ENCODE results near the gene ASIC3.
"Not testable (repeated sequence)": the region's sequence is repeated elsewhere in the genome, so short reads cannot be mapped to it uniquely, and the experiment has no call there.

The ASIC3 gene

GRCh38 chr7:151013733-151014497 lies 34.4 kb upstream of the ASIC3 start:
- peak; percentile 63 to 77 for DNase-seq (ENCODE audit: low read depth in 2 of 2)

- DNase-seq (ENCODE audit: low read depth in 2 of 2) = no peak
These were observed 33.4 kb upstream of the ASIC3 start for GRCh38 chr7:151014950-151015349.

DNA sequence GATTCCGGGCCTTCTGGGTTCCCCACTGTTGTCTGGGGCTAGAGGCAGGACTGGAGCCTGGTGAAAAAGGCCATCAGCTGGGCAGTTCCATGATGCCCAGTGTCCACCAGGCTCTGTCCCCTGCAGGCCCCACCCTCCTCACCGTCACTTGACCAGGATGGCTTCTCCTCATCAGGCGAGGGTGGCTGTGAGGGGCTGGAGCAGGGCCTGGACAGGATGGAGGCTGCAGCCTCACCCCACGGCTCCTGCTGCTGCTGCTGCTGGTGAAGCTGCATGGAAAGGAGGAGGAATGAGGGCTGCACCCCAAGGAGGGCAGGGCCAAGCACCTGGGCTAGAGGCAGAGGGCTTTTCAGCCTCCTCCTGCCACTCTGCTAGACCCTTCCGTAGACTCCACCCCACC lies 32.4 kb upstream of the ASIC3 start:
- DNase-seq (ENCODE audit: low read depth in 2 of 2) = no peak

DNA sequence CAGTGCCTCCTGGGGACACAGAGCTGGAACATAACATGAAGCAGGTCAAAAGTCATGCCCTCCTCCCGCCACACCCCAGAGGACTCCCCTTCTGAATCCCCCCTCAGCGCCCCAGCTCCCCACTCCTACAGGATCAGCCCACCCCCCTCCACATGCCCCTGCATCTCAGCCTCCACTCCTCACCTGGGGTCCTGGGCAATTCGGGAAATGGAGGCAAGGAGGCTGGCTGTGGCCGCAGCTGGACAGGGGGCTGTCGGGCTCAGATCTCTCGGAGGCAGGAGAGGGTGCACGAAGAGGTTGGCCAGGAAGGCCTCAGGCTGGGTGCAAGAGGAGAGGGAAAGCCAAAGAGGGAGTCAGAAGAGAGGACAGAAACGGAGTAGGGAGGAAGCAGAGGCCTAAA lies 31.8 kb upstream of the ASIC3 start:
- no peak for DNase-seq (ENCODE audit: low read depth in 2 of 2)

GRCh38 chr7:151016942-151017341 lies 31.4 kb upstream of the ASIC3 start:
- DNase-seq (ENCODE audit: low read depth in 2 of 2) = no peak

- no peak for DNase-seq (ENCODE audit: low read depth in 2 of 2)
These were observed 30.9 kb upstream of the ASIC3 start for GRCh38 chr7:151017370-151017952.

DNA sequence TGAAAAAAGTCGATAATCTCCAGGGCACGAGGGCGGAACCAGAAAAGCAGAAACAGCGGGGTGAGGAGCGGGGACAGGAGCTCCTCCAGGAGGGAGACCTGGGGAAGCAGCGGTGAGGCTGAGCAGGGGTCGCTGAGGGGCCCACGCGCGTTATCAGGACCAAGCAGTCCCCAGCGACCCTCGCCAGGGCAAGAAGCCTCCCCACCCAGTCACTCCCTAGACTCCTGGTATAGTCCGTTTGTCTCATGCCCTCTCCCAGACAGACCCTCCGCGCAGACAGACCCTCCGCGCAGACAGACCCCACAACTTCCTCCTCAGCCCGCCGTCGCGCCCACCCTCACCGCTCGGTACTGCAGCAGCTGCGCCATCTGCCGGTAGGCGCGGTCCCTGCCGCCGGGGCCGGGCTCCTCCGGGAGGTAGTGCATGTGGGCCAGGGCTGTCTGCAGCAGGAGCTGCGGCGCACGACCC lies 30.3 kb upstream of the ASIC3 start:
- peak; percentile 75 to 76 for DNase-seq (ENCODE audit: low read depth in 2 of 2)

DNA sequence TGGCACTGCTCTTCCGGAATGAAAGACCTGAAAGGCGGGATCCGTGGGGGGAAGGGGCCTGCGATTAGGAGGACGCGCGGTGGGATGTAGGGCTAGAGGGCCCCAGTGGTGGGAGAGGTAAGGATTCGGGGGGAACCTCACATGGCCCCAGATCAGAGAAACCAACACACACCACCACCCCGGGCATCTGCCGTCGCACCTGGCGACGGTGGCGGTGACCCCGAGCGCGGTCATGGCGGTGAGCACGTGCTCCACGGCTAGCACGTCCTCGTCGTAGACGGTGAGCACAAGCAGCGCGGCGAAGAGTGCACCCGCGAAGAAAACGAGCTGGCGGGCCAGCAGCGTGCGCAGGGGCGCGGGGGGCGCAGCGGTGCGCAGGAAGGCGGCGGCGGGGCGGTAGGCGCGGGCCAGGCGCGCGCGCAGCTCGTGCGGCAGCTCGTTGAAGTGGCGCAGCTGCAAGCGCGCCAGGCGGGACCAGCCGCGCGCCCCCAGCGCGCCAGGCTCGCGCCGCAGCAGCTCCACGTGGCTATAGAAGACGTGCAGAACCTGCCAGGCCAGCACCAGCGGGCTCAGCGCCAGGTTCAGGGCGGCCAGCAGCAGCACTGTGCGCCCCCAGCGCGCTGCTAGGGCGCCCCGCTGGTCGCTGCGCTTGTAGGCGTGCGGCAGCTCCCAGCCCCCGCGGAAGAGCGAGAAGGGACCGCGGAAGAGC lies 29.8 kb upstream of the ASIC3 start:
- DNase-seq (ENCODE audit: low read depth in 2 of 2) = no peak

DNA sequence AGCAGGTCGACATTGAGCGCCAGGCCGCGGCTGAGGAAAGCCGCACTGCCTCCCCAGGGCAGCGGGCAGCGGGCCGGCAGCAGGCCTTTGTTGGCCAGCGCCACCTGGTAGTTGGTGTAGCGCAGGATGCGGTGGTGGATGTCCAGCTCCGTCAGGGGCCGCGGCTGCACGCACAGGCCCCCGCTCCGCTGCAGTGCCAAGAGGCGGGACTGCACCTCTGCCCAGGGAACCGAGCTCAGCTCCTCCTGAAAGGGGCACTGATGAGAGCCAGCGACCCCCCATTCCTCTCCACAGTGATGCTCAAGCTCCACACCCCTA lies 29.2 kb upstream of the ASIC3 start:
- no peak for DNase-seq (ENCODE audit: low read depth in 2 of 2)

DNA sequence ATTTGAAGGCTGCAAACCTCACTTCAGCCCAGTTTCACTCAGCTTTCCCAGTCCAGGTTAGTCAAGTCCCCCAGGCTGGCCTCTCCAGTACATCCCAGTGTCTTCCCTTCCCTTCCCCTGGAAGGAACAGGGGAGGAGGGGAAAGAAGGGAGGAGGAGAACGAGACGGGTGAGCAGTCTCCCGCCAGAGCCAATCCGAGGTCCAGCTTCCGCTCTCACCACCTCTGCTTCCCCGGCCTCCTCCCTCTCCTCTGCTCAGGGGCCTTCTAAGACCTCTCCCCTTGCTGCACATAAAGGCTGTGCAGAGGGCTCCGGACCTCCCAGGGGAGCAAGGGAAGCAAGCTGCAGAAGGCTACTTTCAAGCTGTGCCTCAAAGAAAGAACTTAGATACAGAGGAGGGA lies 28.1 kb upstream of the ASIC3 start:
- DNase-seq (ENCODE audit: low read depth in 2 of 2) = no peak

DNA sequence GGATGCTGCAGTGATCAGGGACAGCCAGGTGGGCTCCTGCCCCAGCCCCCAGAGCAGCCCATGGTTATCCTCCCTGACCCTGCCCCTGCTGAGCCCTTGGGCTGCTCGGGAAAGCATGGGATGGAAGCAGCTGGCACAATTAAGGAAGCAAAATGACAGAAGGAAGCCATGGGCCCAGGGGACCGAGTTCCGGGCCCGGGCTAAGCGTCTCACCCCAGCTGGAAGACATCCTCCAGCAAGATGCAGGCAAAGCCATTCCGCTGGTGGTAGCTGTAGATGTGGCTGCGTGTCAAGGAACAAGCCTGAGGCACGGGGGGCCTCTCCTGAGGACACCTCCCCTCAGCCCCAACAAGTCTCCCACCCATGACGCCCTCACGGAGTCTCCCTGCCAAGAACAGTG lies 25.1 kb upstream of the ASIC3 start:
- DNase-seq (ENCODE audit: low read depth in 2 of 2) = no peak

- DNase-seq (ENCODE audit: low read depth in 2 of 2) = no peak
These were observed 23.8 kb upstream of the ASIC3 start, which contains the start of gene ATG9B for GRCh38 chr7:151024435-151025056. Gene ATG9B, minus strand, starts transcription at chr7:151024494. Its CDS starts 71 bp downstream, at chr7:151024423.

GRCh38 chr7:151025924-151026671 lies 22.2 kb upstream of the ASIC3 start:
- DNase-seq (ENCODE audit: low read depth in 2 of 2) = no peak

GRCh38 chr7:151026771-151027727 lies 21.3 kb upstream of the ASIC3 start:
- not testable (repeated sequence) for DNase-seq (ENCODE audit: low read depth in 2 of 2)

DNA sequence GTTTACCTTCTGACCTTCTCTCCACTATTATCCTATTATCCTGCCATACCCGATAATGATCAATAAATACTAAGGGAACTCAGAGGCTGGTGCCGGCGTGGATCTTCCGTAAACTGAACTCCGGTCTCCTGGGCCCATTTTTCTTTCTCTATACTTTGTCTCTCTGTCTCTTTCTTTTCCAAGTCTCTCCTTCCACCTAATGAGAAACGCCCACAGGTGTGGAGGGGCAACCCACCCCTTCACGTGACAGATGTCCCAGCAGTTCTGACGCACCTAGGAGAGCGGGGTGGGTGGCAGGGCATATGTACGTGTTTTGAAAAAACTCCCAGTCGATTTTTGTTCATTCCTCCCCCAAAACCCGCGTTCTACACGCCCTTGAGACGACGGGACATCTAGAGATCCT lies 20.6 kb upstream of the ASIC3 start:
- not testable (repeated sequence) for DNase-seq (ENCODE audit: low read depth in 2 of 2)

- DNase-seq (ENCODE audit: low read depth in 2 of 2) = peak; percentile 96 to 97
These were observed 20.0 kb upstream of the ASIC3 start, which contains the start of gene ABCB8 for GRCh38 chr7:151028131-151028947. Gene ABCB8, plus strand, starts transcription at chr7:151028450. Its CDS starts 66 bp downstream, at chr7:151028516.

GRCh38 chr7:151028948-151029501 lies 19.3 kb upstream of the ASIC3 start:
- DNase-seq (ENCODE audit: low read depth in 2 of 2) = no peak

DNA sequence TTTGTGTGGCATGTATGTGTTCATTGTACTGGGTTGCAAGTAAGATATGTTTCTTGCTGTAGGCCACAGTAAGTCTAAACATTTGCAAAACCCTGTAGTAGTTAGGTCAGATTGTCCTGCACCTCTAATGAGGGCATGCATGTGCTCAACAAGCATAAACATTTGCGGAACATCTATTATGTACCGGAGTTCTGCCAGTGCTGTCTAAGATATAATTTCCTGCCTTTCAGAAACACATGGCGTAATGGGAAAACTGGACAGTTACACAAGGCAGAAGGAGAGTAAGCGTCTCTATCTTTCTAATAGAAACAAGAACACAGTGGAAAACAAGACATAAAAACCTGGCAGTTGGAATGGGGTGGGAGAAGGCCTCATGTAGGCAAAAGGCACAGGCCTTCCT lies 17.3 kb upstream of the ASIC3 start:
- no peak for DNase-seq (ENCODE audit: low read depth in 2 of 2)

All from activated CD4-positive, alpha-beta T cell treated with anti-CD3 and anti-CD28 coated beads for 24 hours (primary cell).